Measurements from ENCODE around the gene PSME4. TPM values are rescaled to one million over a fixed set of nuclear protein-coding genes. Genes with fewer than 3 reads are reported as not detected.

PSME4 gene
- total RNA-seq, result 33.7 and 51.7 TPM in 2 replicates

- DNase-seq (ENCODE audit: low read depth), result peak; percentile 56
Observed at GRCh38 chr2:53970724-53971602, at the start of gene PSME4. TSS of gene PSME4 (minus strand) at chr2:53970993. CDS start at chr2:53970784, 209 bp downstream.

GRCh38 chr2:54015798-54016699 lies 45.3 kb upstream of the PSME4 start:
- DNase-seq (ENCODE audit: low read depth), result peak; percentile 8

GRCh38 chr2:54013996-54014395 lies 43.2 kb upstream of the PSME4 start:
- DNase-seq (ENCODE audit: low read depth), result no peak

- DNase-seq (ENCODE audit: low read depth), result no peak
Observed at GRCh38 chr2:54012538-54013141, 41.8 kb upstream of the PSME4 start.

- peak; percentile 15 for DNase-seq (ENCODE audit: low read depth)
Observed at GRCh38 chr2:54009549-54009948, 38.8 kb upstream of the PSME4 start.

- peak; percentile 73 for DNase-seq (ENCODE audit: low read depth)
Observed at GRCh38 chr2:54008439-54008838, 37.6 kb upstream of the PSME4 start.

- DNase-seq (ENCODE audit: low read depth), result no peak
Observed at GRCh38 chr2:54000524-54000923, 29.7 kb upstream of the PSME4 start.

GRCh38 chr2:54000122-54000521 lies 29.3 kb upstream of the PSME4 start:
- no peak for DNase-seq (ENCODE audit: low read depth)

GRCh38 chr2:53998834-53999233 lies 28.0 kb upstream of the PSME4 start:
- no peak for DNase-seq (ENCODE audit: low read depth)

- no peak for DNase-seq (ENCODE audit: low read depth)
Observed at GRCh38 chr2:53994818-53995808, 24.3 kb upstream of the PSME4 start.

GRCh38 chr2:53991948-53992347 lies 21.2 kb upstream of the PSME4 start:
- DNase-seq (ENCODE audit: low read depth), result no peak

GRCh38 chr2:53989210-53989862 lies 18.5 kb upstream of the PSME4 start:
- no peak for DNase-seq (ENCODE audit: low read depth)

- DNase-seq (ENCODE audit: low read depth), result peak; percentile 64
Observed at GRCh38 chr2:53987336-53987921, 16.6 kb upstream of the PSME4 start.

GRCh38 chr2:53985646-53986045 lies 14.9 kb upstream of the PSME4 start:
- DNase-seq (ENCODE audit: low read depth), result no peak

- DNase-seq (ENCODE audit: low read depth), result peak; percentile 19
Observed at GRCh38 chr2:53969968-53970723, 647 bp downstream of the PSME4 start.

GRCh38 chr2:53969285-53969967 lies 1.4 kb downstream of the PSME4 start:
- DNase-seq (ENCODE audit: low read depth), result peak; percentile 94

GRCh38 chr2:53964987-53965687 lies 5.7 kb downstream of the PSME4 start:
- DNase-seq (ENCODE audit: low read depth), result no peak
